Nephron progenitor cell (in vitro differentiated cells): ENCODE results near the gene DUSP7.

ENCODE experiments used
- DNase-seq: peaks from one replicate; pipeline ENCODE4 v3.0.0; 2021
- H3K27ac Mint-ChIP-seq: 2 replicates; pipeline ENCODE4 v1.8.0; 2021; ENCODE audit warnings: mild to moderate bottlenecking, moderate library complexity, mixed read lengths
- H3K27me3 Mint-ChIP-seq: 2 replicates; pipeline ENCODE4 v1.8.0; 2021; ENCODE audit warnings: mild to moderate bottlenecking, low read depth, mixed read lengths; ENCODE audit not compliant: poor library complexity
- H3K36me3 Mint-ChIP-seq: 2 replicates; pipeline ENCODE4 v1.8.0; 2021; ENCODE audit warnings: low read depth, mixed read lengths
- H3K4me1 Mint-ChIP-seq: 2 replicates; pipeline ENCODE4 v1.8.0; 2021; ENCODE audit warnings: mixed read lengths
- H3K4me3 Mint-ChIP-seq: 2 replicates; pipeline ENCODE4 v1.8.0; 2021; ENCODE audit warnings: mild to moderate bottlenecking, moderate library complexity, mixed read lengths
- H3K9me3 Mint-ChIP-seq: 2 replicates; pipeline ENCODE4 v1.8.0; 2021; ENCODE audit warnings: mild to moderate bottlenecking, moderate library complexity, mixed read lengths
- TF ChIP-seq, protein P1 (sequence below): fragments of 200-600 bp; sonication (generic); IDR thresholded peaks from 2 replicates; pipeline ENCODE4 v1.5.0; 2021; ENCODE audit warnings: antibody characterized with exemption

The DUSP7 gene

DNA sequence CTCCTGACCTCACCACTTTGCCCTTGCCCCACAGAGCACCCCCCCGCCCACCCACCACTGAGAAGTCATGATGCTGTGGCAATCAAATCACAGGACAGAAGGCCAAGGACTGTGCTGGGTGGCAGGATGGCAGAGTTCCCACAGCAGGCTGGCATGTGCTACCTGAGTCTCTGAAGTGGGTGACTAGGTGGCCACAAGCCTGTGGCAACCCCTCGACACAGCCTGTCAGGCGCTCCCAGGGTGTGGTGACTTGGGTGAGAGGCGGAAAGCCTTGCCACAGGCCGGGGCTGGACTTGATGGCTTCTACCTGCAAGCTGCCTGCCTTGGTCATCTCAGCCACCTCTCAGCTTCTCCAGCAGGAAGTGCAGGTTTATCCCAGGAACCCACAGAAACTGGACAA lies 15.6 kb upstream of the DUSP7 start:
- Mint-ChIP-seq H3K4me1 (peaks cover 58% of the 10 kb centered on the region), H3K4me3 (no peak overlapping the region), H3K36me3 (no peaks in the 10 kb centered on the region), H3K27me3 (peaks cover 10% of the 10 kb centered on the region), H3K27ac (no peak overlapping the region), H3K9me3 (no peaks in the 10 kb centered on the region)
- TF ChIP-seq, protein P1, sequence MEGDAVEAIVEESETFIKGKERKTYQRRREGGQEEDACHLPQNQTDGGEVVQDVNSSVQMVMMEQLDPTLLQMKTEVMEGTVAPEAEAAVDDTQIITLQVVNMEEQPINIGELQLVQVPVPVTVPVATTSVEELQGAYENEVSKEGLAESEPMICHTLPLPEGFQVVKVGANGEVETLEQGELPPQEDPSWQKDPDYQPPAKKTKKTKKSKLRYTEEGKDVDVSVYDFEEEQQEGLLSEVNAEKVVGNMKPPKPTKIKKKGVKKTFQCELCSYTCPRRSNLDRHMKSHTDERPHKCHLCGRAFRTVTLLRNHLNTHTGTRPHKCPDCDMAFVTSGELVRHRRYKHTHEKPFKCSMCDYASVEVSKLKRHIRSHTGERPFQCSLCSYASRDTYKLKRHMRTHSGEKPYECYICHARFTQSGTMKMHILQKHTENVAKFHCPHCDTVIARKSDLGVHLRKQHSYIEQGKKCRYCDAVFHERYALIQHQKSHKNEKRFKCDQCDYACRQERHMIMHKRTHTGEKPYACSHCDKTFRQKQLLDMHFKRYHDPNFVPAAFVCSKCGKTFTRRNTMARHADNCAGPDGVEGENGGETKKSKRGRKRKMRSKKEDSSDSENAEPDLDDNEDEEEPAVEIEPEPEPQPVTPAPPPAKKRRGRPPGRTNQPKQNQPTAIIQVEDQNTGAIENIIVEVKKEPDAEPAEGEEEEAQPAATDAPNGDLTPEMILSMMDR = no peak
- no peak for DNase-seq

DNA sequence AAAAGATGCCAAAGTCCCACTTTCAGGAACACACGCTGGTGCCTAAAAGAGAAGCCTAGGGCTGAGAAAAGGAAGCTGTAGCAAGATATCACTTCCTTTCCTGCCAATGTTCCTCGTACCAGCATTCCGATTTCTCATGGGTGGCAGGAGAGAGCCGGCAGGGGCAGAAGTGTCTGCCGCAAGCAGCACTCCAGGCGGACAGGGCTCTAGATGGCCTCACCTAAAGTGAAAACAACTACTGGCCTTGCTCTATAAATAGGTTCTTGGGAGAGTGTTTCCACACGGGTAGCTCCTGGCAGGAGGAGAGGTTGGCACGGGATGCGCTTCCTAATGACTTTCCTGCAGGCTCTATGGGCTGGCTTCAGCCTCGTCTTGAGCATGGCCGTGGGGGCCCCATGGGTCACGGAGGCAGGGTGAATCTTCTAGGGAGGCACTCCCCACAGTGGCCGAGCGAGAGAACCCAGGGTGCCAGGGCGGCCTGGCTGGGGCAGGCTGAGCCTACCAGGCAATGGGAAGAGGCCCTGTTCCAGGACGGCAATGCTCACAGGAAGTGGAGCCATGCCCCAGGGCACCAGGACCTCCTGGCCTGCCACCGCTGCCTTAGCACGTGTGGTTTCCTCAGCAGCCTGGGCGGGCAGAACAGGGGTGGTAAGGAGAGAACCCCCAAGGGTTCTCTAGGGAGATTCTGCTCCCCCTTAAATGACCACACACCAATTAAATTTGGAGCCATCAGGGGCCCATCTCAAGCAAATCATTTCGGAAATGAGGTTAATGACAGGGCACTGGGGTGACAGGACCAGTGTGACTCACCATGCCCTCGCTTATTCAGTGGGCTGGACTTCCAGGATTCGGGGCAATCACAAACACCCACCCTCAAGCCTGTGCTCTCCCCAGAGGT lies 14.6 kb upstream of the DUSP7 start:
- TF ChIP-seq, protein P1 = no peak
- no peaks in the 10 kb centered on the region for H3K9me3 Mint-ChIP-seq

DNA sequence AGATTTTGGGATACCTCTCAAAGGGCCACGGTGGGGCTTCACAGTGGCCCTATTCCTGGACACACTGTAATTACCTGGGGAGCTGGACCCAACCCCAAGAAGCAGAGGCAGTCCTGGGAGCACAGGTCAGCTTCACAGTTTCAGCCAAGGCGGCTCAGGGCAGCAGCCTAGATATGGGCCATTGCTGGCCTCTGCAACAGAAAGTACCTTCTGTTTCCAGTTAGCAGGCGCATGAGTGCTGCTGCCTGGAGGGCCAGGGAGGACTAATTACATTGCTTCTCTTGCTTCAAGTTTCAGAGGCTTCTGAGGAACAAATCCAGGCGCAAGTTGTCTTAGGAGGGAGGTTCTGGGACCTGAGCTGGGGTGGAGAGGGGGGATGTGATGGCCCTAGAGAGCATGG lies 13.5 kb upstream of the DUSP7 start:
- H3K27ac Mint-ChIP-seq = peak overlapping the region; percentile 92
- no peak for DNase-seq
- TF ChIP-seq, protein P1 = no peak
- peaks cover 10% of the 10 kb centered on the region for H3K27me3 Mint-ChIP-seq
- H3K4me1 Mint-ChIP-seq = peaks cover 55% of the 10 kb centered on the region
- H3K4me3 Mint-ChIP-seq = no peak overlapping the region
- no peaks in the 10 kb centered on the region for H3K36me3 Mint-ChIP-seq
- H3K9me3 Mint-ChIP-seq = no peaks in the 10 kb centered on the region

More for the DNA sequence above, 14.6 kb upstream of the DUSP7 start:
- H3K27ac Mint-ChIP-seq = peak overlapping the region; percentile 69
- H3K4me3 Mint-ChIP-seq = no peak overlapping the region
- H3K4me1 Mint-ChIP-seq = peaks cover 55% of the 10 kb centered on the region
- H3K27me3 Mint-ChIP-seq = peaks cover 10% of the 10 kb centered on the region
- DNase-seq = no peak
- H3K36me3 Mint-ChIP-seq = no peaks in the 10 kb centered on the region

DNA sequence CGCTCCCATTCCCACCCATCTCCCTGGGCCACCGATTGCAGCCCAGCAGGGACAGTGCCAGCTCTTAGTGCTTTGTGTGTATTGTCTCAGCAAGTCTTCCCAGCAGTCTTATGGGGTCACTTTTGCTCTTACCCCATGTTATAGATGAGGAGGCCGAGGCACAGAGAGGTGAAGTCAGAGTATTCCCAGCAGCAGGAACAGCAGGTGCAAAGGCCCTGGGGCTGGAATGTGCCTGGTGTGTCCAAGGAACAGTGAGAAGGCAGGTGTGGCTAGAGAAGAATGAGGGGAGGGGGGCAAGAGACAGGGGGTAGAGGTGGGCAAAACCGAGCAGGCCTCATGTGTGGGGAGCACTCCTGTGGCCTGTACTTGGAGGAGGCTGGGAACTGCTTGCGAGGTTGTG lies 12.8 kb upstream of the DUSP7 start:
- Mint-ChIP-seq H3K9me3 (no peaks in the 10 kb centered on the region), H3K27ac (peak overlapping the region; percentile 76), H3K36me3 (no peaks in the 10 kb centered on the region), H3K4me3 (no peak overlapping the region), H3K27me3 (peaks cover 13% of the 10 kb centered on the region), H3K4me1 (peaks cover 56% of the 10 kb centered on the region)
- TF ChIP-seq, protein P1 = no peak
- no peak for DNase-seq

DNA sequence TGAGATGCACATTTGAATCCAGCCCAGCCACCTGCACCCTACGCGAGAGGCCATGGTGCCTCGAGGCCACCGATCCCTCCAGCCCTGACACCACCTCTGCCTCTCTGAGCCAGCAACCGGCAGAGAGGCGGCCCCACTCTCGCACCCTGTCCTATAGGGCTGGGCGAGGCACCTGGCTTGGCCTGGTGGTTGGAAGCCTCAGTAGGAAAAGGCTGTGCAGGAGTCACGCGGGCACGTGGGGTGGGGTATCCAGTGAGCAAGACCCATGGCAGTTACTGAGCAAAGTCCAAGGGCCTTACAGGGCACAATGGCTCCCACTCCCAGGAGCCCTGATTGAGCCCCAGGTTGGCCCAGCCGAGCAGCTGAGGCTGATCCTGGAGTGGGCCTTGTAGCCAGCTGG lies 12.4 kb upstream of the DUSP7 start:
- Mint-ChIP-seq H3K4me3 (no peak overlapping the region), H3K27ac (peak overlapping the region; percentile 88), H3K27me3 (peaks cover 14% of the 10 kb centered on the region), H3K4me1 (peaks cover 59% of the 10 kb centered on the region), H3K36me3 (no peaks in the 10 kb centered on the region), H3K9me3 (no peaks in the 10 kb centered on the region)
- DNase-seq = no peak
- TF ChIP-seq, protein P1 = no peak
